Measurements from ENCODE around the gene KRT3. TPM values are rescaled to one million over a fixed set of nuclear protein-coding genes. Genes with fewer than 3 reads are reported as not detected.

Gene KRT3
- total and polyA plus RNA-seq, 10 donors, result not detected

- peak; percentile 56 for DNase-seq
These were observed 11.9 kb upstream of the KRT3 start for GRCh38 chr12:52807544-52808470.

DNA sequence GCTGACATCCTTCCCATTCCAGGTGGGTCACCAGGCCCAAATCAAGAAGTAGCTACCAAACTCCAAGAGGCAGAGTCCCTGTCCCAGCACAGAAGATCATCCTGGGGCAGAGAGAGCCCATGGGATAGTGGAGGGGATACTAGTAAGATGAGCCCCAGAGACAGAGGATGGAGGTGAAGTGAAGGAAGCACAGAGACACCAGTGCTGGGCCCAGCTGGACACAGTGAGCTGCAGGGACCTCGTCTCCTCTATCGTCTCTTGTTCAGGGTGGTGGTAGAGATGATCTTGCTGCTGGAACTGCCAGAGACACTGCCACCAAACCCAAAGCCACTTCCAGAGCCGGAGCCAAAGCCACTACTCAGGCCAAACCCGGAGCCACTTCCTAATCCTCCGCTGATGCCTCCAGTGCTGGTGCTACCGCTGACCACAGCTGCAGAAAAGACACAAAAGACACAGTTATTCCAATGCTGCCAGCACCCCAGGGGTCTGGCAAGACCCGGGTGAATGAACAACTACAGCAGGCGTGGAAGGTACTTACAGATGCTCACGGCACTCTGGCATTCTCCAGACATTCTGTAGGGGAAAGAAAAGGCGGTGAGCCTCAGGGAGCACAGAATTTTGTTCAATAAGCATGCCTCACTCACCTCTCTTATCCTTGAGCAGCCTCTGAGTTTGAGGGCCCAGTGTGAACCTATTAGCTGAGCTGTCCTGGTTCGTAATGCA, 11.1 kb upstream of the KRT3 start:
- 80 to 88% (median 83%) methylated on average over 10 to 11 of the region's 11 CpGs for WGBS, 5 donors
- Histone ChIP-seq H3K4me3 (no peak overlapping the region), H3K36me3 (no peaks in the 10 kb centered on the region), H3K27ac (no peak overlapping the region), H3K27me3 (replicated peaks in 1 of 7) (peaks cover 0 to 7% (median 0%) of the 10 kb centered on the region in 7 donors), H3K4me1 (no peaks in the 10 kb centered on the region), H3K9me3 (no peaks in the 10 kb centered on the region)
- peak; percentile 41 for DNase-seq
- intact Hi-C loops (cut with DNase I; ENCODE audit: low total_unique reads), result no loop called here
- TF ChIP-seq POLR2AphosphoS5 (IDR thresholded peaks at IDR 0.05), result no peak
- TF ChIP-seq POLR2A (IDR thresholded peaks at IDR 0.05), result no peak
- TF ChIP-seq CTCF (IDR thresholded peaks at IDR 0.05 in 8 of 11, conservative IDR thresholded peaks at IDR 0.05 in 3 of 11), result no peak

More at GRCh38 chr12:52807544-52808470, 11.9 kb upstream of the KRT3 start:
- TF ChIP-seq CTCF (IDR thresholded peaks at IDR 0.05 in 8 of 11, conservative IDR thresholded peaks at IDR 0.05 in 3 of 11), result no peak
- TF ChIP-seq POLR2A (IDR thresholded peaks at IDR 0.05), result no peak
- no peak for TF ChIP-seq POLR2AphosphoS5 (IDR thresholded peaks at IDR 0.05)
- H3K27ac ChIP-seq, result no peak overlapping the region
- H3K4me3 ChIP-seq, result no peak overlapping the region
- H3K27me3 ChIP-seq (replicated peaks in 1 of 7), result peaks cover 0 to 7% (median 0%) of the 10 kb centered on the region in 7 donors
- intact Hi-C loops (cut with DNase I; ENCODE audit: low total_unique reads), result no loop called here
- no peaks in the 10 kb centered on the region for H3K4me1 ChIP-seq
- no peaks in the 10 kb centered on the region for H3K36me3 ChIP-seq
- 85 to 91% (median 90%) methylated on average over 16 of the region's 16 CpGs for WGBS, 5 donors
- no peaks in the 10 kb centered on the region for H3K9me3 ChIP-seq

GRCh38 chr12:52806169-52806811, 10.4 kb upstream of the KRT3 start:
- 91 to 96% (median 95%) methylated on average over 3 of the region's 3 CpGs for WGBS, 5 donors
- H3K36me3 ChIP-seq, result no peaks in the 10 kb centered on the region
- peak; percentile 11 for DNase-seq
- H3K4me1 ChIP-seq, result no peaks in the 10 kb centered on the region
- H3K4me3 ChIP-seq, result no peak overlapping the region
- intact Hi-C loops (cut with DNase I; ENCODE audit: low total_unique reads), result no loop called here
- H3K27me3 ChIP-seq (replicated peaks in 1 of 7), result peaks cover 0 to 7% (median 0%) of the 10 kb centered on the region in 7 donors
- no peaks in the 10 kb centered on the region for H3K9me3 ChIP-seq
- H3K27ac ChIP-seq, result no peak overlapping the region
- TF ChIP-seq POLR2AphosphoS5 (IDR thresholded peaks at IDR 0.05), result no peak
- no peak for TF ChIP-seq POLR2A (IDR thresholded peaks at IDR 0.05)
- TF ChIP-seq CTCF (IDR thresholded peaks at IDR 0.05 in 8 of 11, conservative IDR thresholded peaks at IDR 0.05 in 3 of 11), result no peak

Data from spleen (tissue), 11 donors.